H9 (cell line): ENCODE measurements around the gene ITIH4. TPM values are rescaled to one million over a fixed set of nuclear protein-coding genes. Genes with fewer than 3 reads are reported as not detected.

Experiments
- DNase-seq: peaks from one replicate; pipeline ENCODE4 v3.0.0-alpha.2; 2017
- H2AFZ ChIP-seq: one replicate; pipeline ENCODE4 v1.6.1; 2013; ENCODE audit warnings: mild to moderate bottlenecking, low read length, control low read depth, moderate library complexity
- H2AK5ac ChIP-seq: 2 replicates; pipeline ENCODE4 v1.6.1; 2013; ENCODE audit warnings: low read length, control low read depth, mixed read lengths; ENCODE audit not compliant: insufficient read length
- H2BK120ac ChIP-seq: one replicate; pipeline ENCODE4 v1.6.1; 2013; ENCODE audit warnings: low read depth, mild to moderate bottlenecking, low read length, control low read depth, inconsistent platforms; ENCODE audit not compliant: poor library complexity, severe bottlenecking
- H2BK12ac ChIP-seq: 2 replicates; pipeline ENCODE4 v1.6.1; 2013; ENCODE audit warnings: low read length, control low read depth, mixed read lengths, low read depth; ENCODE audit not compliant: insufficient read length
- H2BK15ac ChIP-seq: 2 replicates; pipeline ENCODE4 v1.6.1; 2013; ENCODE audit warnings: low read depth, low read length, control low read depth
- H2BK20ac ChIP-seq: one replicate; pipeline ENCODE4 v1.6.1; 2013; ENCODE audit warnings: low read depth, mild to moderate bottlenecking, low read length, control low read depth, inconsistent platforms; ENCODE audit not compliant: poor library complexity, severe bottlenecking
- H2BK5ac ChIP-seq: 2 replicates; pipeline ENCODE4 v1.6.1; 2013; ENCODE audit warnings: low read length, control low read depth, mixed read lengths; ENCODE audit not compliant: insufficient read length
- H3K14ac ChIP-seq: 2 replicates; pipeline ENCODE4 v1.6.1; 2013; ENCODE audit warnings: low read length, control low read depth; ENCODE audit not compliant: insufficient read depth
- H3K18ac ChIP-seq: 2 replicates; pipeline ENCODE4 v1.6.1; 2013; ENCODE audit warnings: low read depth, mild to moderate bottlenecking, mixed read lengths, low read length, control low read depth; ENCODE audit not compliant: insufficient read length
- H3K23ac ChIP-seq: 2 replicates; pipeline ENCODE4 v1.6.1; 2013; ENCODE audit warnings: low read length, control low read depth, mixed read lengths, low read depth; ENCODE audit not compliant: insufficient read length
- H3K23me2 ChIP-seq: 2 replicates; pipeline ENCODE4 v1.6.1; 2013; ENCODE audit warnings: low read depth, mild to moderate bottlenecking, mixed read lengths, low read length, control low read depth; ENCODE audit not compliant: insufficient read length, poor library complexity, severe bottlenecking
- H3K27ac ChIP-seq: 2 replicates; pipeline ENCODE4 v1.5.1; 2013; ENCODE audit warnings: low read length, control low read depth, mixed read lengths, low read depth; ENCODE audit not compliant: insufficient read length
- H3K27me3 ChIP-seq: 2 replicates; pipeline ENCODE4 v1.6.1; 2013; ENCODE audit warnings: low read length, control low read depth, inconsistent platforms; ENCODE audit not compliant: insufficient read depth
- H3K4ac ChIP-seq: 2 replicates; pipeline ENCODE4 v1.6.1; 2013; ENCODE audit warnings: low read depth, mild to moderate bottlenecking, control low read depth, inconsistent platforms, low read length, moderate library complexity
- H3K4me1 ChIP-seq: 2 replicates; pipeline ENCODE4 v1.6.1; 2013; ENCODE audit warnings: low read length, control low read depth, inconsistent platforms; ENCODE audit not compliant: insufficient read depth
- H3K4me2 ChIP-seq: 2 replicates; pipeline ENCODE4 v1.6.1; 2013; ENCODE audit warnings: low read length, control low read depth, mixed read lengths; ENCODE audit not compliant: insufficient read length, insufficient read depth
- H3K56ac ChIP-seq: 2 replicates; pipeline ENCODE4 v1.6.1; 2013; ENCODE audit warnings: low read depth, mild to moderate bottlenecking, mixed read lengths, low read length, control low read depth; ENCODE audit not compliant: insufficient read length
- H3K79me1 ChIP-seq: 2 replicates; pipeline ENCODE4 v1.6.1; 2013; ENCODE audit warnings: low read depth, mild to moderate bottlenecking, moderate library complexity, low read length, control low read depth, inconsistent platforms; ENCODE audit not compliant: insufficient read depth, poor library complexity, severe bottlenecking
- H3K79me2 ChIP-seq: 2 replicates; pipeline ENCODE4 v1.6.1; 2013; ENCODE audit warnings: low read length, control low read depth, inconsistent platforms; ENCODE audit not compliant: insufficient read depth
- H3K9ac ChIP-seq: 2 replicates; pipeline ENCODE4 v1.6.1; 2013; ENCODE audit warnings: low read length, control low read depth, mixed read lengths; ENCODE audit not compliant: insufficient read length; ENCODE audit errors: extremely low read depth
- H3K9me3 ChIP-seq: one replicate; pipeline ENCODE4 v1.6.1; 2013; ENCODE audit warnings: low read depth, low read length, inconsistent platforms; ENCODE audit not compliant: control insufficient read depth
- H3T11ph ChIP-seq: one replicate; pipeline ENCODE4 v1.6.1; 2013; ENCODE audit warnings: mild to moderate bottlenecking, low read length, control low read depth, inconsistent platforms
- H4K20me1 ChIP-seq: one replicate; pipeline ENCODE4 v1.6.1; 2013; ENCODE audit not compliant: control insufficient read depth, insufficient read length, insufficient read depth
- H4K5ac ChIP-seq: 2 replicates; pipeline ENCODE4 v1.6.1; 2013; ENCODE audit warnings: low read depth, mild to moderate bottlenecking, mixed read lengths, low read length, control low read depth; ENCODE audit not compliant: insufficient read length
- H4K8ac ChIP-seq: replicated peaks from 2 replicates; pipeline ENCODE4 v1.6.1; 2013; ENCODE audit warnings: low read length, control low read depth, mixed read lengths, low read depth; ENCODE audit not compliant: insufficient read length
- H4K91ac ChIP-seq: 2 replicates; pipeline ENCODE4 v1.6.1; 2013; ENCODE audit warnings: low read depth, mild to moderate bottlenecking, moderate library complexity, mixed read lengths, low read length, control low read depth; ENCODE audit not compliant: insufficient read length
- H3K27ac Mint-ChIP-seq, 3 experiments: 2 replicates in 2 of 3; 3 replicates in 1 of 3; pipeline ENCODE4 v1.8.0; 2020 to 2021; ENCODE audit warnings: mixed read lengths in 3 of 3, mild to moderate bottlenecking in 1 of 3, moderate library complexity in 1 of 3
- H3K27me3 Mint-ChIP-seq: 2 replicates; pipeline ENCODE4 v1.8.0; 2021; ENCODE audit warnings: low read depth, mild to moderate bottlenecking, moderate library complexity, mixed read lengths
- H3K36me3 Mint-ChIP-seq, 3 experiments: 2 replicates in 2 of 3; 3 replicates in 1 of 3; pipeline ENCODE4 v1.8.0; 2020 to 2021; ENCODE audit warnings: low read depth in 3 of 3, mixed read lengths in 3 of 3; ENCODE audit not compliant: insufficient read depth in 1 of 3
- H3K4me1 Mint-ChIP-seq, 2 experiments: 2 replicates each; pipeline ENCODE4 v1.8.0; 2020; ENCODE audit warnings: mixed read lengths in 2 of 2
- H3K4me3 Mint-ChIP-seq, 2 experiments: 2 replicates in 1 of 2; 3 replicates in 1 of 2; pipeline ENCODE4 v1.8.0; 2020 to 2021; ENCODE audit warnings: mild to moderate bottlenecking in 2 of 2, mixed read lengths in 2 of 2, moderate library complexity in 1 of 2
- H3K9me3 Mint-ChIP-seq, 2 experiments: 2 replicates in 1 of 2; 3 replicates in 1 of 2; pipeline ENCODE4 v1.8.0; 2020; ENCODE audit warnings: mild to moderate bottlenecking in 2 of 2, mixed read lengths in 2 of 2, moderate library complexity in 1 of 2
- WGBS: extraction: QIAGEN DNeasy Blood & Tissue Kit; methylation state at CpG from one replicate; pipeline ENCODE4 v1.1.7; 2013; ENCODE audit warnings: missing lambda C conversion rate, low lambda C conversion rate, mixed read lengths; ENCODE audit not compliant: insufficient read length; ENCODE audit errors: extremely low coverage; 5-methylcytosine and 5-hydroxymethylcytosine counted together
- total RNA-seq: library from RNA; stranded (reverse); gene quantifications from 2 replicates; pipeline ENCODE4 v1.2.1, GENCODE V29; 2021
- TF ChIP-seq, protein P1 (sequence below): fragments of 200-600 bp; sonication (generic); conservative IDR thresholded peaks from 3 replicates; pipeline ENCODE4 v1.8.0; 2021; ENCODE audit warnings: antibody characterized with exemption, mild to moderate bottlenecking

Gene ITIH4
- total RNA-seq, 1 experiment from 2014 or later = 3.0 TPM

DNA sequence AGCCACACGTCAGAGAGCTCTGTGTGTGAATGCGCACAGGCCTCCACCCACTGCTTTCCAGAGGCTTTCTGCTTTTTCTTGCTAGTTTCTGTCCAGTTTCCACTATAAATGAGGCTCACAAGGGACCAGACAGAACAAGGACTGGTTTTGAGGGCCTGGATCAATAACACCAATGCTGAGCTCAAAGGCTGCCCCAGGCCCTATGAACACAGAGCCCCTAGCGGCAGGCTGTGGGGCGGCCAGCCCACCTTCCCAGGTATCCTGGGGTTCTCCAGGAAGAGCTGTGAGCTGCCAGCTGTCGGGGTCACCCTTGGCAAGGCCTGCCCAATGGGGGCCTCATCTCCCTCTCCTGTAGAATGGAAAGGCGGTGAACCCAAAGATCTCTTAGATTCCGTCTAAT is 38.1 kb downstream of the ITIH4 start:
- Mint-ChIP-seq H3K27me3 (peaks cover 2% of the 10 kb centered on the region), H3K4me3 (no peak overlapping the region), H3K4me1 (no peaks in the 10 kb centered on the region), H3K9me3 (no peaks in the 10 kb centered on the region; a peak in 1 of 5 replicates), H3K36me3 (no peaks in the 10 kb centered on the region; a peak in 1 of 7 replicates), H3K27ac (peak overlapping the region in 1 of 3 experiments; percentile 48; a peak in 1 of 7 replicates)
- no peaks in the 10 kb centered on the region for H3K27me3 ChIP-seq
- H4K20me1 ChIP-seq = no peaks in the 10 kb centered on the region
- DNase-seq = peak; percentile 56
- no peak overlapping the region for H4K8ac ChIP-seq
- no peak overlapping the region for H3K18ac ChIP-seq
- H4K91ac ChIP-seq = no peak overlapping the region
- H4K5ac ChIP-seq = no peak overlapping the region
- no peak overlapping the region for H3K9ac ChIP-seq
- H2BK15ac ChIP-seq = no peak overlapping the region
- no peak overlapping the region for H3T11ph ChIP-seq
- no peak overlapping the region for H3K14ac ChIP-seq
- no peak overlapping the region for H2AFZ ChIP-seq
- no peak overlapping the region for H2BK5ac ChIP-seq
- H3K4ac ChIP-seq = no peak overlapping the region
- H2AK5ac ChIP-seq = no peak overlapping the region
- H3K27ac ChIP-seq = no peak overlapping the region
- no peaks in the 10 kb centered on the region for H3K9me3 ChIP-seq
- H3K23me2 ChIP-seq = no peaks in the 10 kb centered on the region
- WGBS = no CpG with 5 or more reads among the region's 7 CpGs
- H3K56ac ChIP-seq = no peak overlapping the region
- no peaks in the 10 kb centered on the region for H3K79me2 ChIP-seq
- no peak overlapping the region for H3K4me2 ChIP-seq
- no peak overlapping the region for H2BK120ac ChIP-seq
- TF ChIP-seq, protein P1, sequence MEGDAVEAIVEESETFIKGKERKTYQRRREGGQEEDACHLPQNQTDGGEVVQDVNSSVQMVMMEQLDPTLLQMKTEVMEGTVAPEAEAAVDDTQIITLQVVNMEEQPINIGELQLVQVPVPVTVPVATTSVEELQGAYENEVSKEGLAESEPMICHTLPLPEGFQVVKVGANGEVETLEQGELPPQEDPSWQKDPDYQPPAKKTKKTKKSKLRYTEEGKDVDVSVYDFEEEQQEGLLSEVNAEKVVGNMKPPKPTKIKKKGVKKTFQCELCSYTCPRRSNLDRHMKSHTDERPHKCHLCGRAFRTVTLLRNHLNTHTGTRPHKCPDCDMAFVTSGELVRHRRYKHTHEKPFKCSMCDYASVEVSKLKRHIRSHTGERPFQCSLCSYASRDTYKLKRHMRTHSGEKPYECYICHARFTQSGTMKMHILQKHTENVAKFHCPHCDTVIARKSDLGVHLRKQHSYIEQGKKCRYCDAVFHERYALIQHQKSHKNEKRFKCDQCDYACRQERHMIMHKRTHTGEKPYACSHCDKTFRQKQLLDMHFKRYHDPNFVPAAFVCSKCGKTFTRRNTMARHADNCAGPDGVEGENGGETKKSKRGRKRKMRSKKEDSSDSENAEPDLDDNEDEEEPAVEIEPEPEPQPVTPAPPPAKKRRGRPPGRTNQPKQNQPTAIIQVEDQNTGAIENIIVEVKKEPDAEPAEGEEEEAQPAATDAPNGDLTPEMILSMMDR = peak; percentile 71
- no peak overlapping the region for H2BK20ac ChIP-seq
- no peak overlapping the region for H2BK12ac ChIP-seq
- H3K23ac ChIP-seq = no peak overlapping the region
- no peaks in the 10 kb centered on the region for H3K79me1 ChIP-seq
- H3K4me1 ChIP-seq = no peaks in the 10 kb centered on the region
